GM13976 (cell line): ENCODE measurements around the gene KCTD16.

Experiments used
- DNase-seq: peaks from one replicate; pipeline ENCODE4 v3.0.0; 2012; ENCODE audit warnings: low spot score
- CTCF ChIP-seq: IDR thresholded peaks from 2 replicates; pipeline ENCODE4 v1.5.1; 2012; ENCODE audit warnings: borderline replicate concordance, mild to moderate bottlenecking; ENCODE audit not compliant: insufficient read depth; ENCODE audit errors: extremely low read depth, missing control alignments, control extremely low read depth
- in situ Hi-C: fragments of 300-500 bp; cut with MboI; formaldehyde crosslinking; loops from one replicate; pipeline ENCODE4 v1.12.0; 2022; ENCODE audit warnings: low sequenced_read_pairs, mixed read lengths, inconsistent platforms; ENCODE audit not compliant: unreplicated experiment

Gene KCTD16

GRCh38 chr5:144365885-144366284 is 195.2 kb downstream of the KCTD16 start:
- in situ Hi-C loops, result no loop called here
- no peak for DNase-seq
- no peak for TF ChIP-seq CTCF

- in situ Hi-C loops, result no loop called here
- DNase-seq, result no peak
- TF ChIP-seq CTCF, result no peak
Measured at GRCh38 chr5:144367991-144368390, 197.3 kb downstream of the KCTD16 start.

- in situ Hi-C loops, result no loop called here
- TF ChIP-seq CTCF, result no peak
- no peak for DNase-seq
Measured at GRCh38 chr5:144368556-144368955, 197.9 kb downstream of the KCTD16 start.

GRCh38 chr5:144369006-144369405 is 198.3 kb downstream of the KCTD16 start:
- no peak for TF ChIP-seq CTCF
- DNase-seq, result no peak
- in situ Hi-C loops, result no loop called here

GRCh38 chr5:144370273-144370672 is 199.6 kb downstream of the KCTD16 start:
- DNase-seq, result no peak
- TF ChIP-seq CTCF, result no peak
- in situ Hi-C loops, result no loop called here

GRCh38 chr5:144374637-144375036 is 204.0 kb downstream of the KCTD16 start:
- in situ Hi-C loops, result no loop called here
- DNase-seq, result no peak
- TF ChIP-seq CTCF, result no peak

GRCh38 chr5:144377207-144377606 is 206.5 kb downstream of the KCTD16 start:
- TF ChIP-seq CTCF, result no peak
- in situ Hi-C loops, result no loop called here

More at GRCh38 chr5:144377207-144377606, 206.5 kb downstream of the KCTD16 start:
- DNase-seq, result no peak
